GM21619 (cell line): ENCODE measurements around the gene PCLO.
A peak's percentile ranks its signal among the peaks of the same experiment; 100 is the strongest.
"Not testable (repeated sequence)": the region's sequence is repeated elsewhere in the genome, so short reads cannot be mapped to it uniquely, and the experiment has no call there.

Experiments used
- ATAC-seq: cut with Tn5 transposase; IDR thresholded peaks from one replicate; pipeline ENCODE4 v1.9.1; 2021; ENCODE audit not compliant: unreplicated experiment

PCLO gene

DNA sequence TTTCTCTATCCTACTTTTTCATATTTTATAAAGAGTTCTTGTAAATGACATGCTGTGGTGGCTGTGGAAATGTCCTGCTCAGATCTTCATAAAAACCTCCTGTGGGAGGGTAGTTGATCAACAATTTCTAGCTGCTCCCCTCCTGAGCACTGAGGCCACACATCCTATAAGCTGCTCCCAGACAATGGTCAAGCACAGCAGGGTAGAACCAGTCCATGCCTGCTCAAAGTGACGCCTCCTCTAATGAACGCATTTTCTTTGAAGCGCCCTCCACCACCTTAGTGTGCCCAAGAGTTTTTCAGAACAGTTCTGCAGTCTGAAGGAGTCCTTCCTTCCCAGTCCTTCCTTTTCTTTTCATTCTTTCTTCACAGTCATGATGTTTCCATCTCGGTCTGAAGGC is 420.5 kb downstream of the PCLO start:
- no peak for ATAC-seq

- no peak for ATAC-seq
Observed at GRCh38 chr7:82741493-82741892, 421.2 kb downstream of the PCLO start.

DNA sequence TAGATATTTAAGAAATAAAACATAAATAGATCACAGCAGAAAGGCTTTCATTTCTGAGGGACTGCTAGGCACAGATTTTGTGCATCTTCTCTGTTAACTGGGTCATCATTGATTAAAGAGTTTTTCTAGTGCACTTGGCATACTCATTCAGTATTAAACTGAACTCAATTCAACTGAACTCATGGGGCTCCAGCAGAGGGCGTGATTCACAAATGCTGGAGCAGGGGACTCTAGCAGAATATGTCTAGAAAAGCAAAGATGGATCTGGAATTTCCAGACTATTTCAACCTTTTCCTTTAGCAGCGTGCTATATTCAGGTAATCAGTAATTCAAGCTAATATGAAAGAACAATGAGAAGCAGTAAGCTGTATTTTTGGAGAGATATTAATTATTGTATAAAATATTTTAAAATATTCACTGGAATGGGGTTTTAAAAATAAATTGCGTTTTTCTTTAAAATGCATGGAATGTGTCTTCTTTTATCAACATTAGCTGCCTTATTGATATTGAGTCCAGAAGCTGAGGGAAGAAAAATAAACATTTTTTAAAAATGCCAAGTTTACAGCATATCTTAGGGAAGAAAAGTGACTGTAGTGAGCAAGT is 422.3 kb downstream of the PCLO start:
- no peak for ATAC-seq

DNA sequence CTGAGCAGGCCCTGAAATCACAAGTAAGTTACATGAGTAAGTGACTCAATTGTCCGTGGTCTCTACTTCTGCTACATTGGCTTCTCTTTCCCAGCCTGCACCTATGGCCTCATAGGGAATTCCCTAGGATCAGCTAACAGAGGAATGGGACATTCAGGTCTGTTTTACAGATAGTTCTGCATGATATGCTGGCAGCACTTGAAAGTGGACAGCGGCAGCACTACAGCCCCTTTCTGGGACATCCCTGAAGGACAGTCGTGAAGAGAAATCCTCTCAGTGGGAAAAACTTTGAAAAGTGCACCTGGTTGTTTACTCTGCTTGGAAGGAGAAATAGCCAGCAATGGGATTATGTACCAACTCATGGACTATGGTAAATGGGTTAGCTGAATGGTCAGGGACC is 426.1 kb downstream of the PCLO start:
- no peak for ATAC-seq

DNA sequence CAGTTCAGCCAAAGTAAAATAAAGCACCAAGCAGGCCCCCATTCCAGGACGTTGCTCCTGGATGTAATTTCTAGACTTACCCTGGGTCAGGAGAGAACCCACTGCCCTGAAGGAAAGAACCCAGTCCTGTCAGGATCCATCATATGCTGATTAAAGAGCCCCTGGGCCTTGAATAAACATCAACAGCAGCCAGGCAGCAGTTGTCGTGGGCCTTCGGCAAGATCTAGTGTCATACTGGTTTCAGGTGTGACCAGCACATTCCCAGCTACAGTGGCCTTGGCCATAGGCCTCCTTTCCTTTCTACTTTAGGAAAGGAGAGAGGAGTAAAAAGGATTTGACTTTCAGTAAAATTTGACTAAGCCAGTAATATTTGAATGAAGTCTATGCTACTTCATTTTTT is 430.0 kb downstream of the PCLO start:
- ATAC-seq = no peak

DNA sequence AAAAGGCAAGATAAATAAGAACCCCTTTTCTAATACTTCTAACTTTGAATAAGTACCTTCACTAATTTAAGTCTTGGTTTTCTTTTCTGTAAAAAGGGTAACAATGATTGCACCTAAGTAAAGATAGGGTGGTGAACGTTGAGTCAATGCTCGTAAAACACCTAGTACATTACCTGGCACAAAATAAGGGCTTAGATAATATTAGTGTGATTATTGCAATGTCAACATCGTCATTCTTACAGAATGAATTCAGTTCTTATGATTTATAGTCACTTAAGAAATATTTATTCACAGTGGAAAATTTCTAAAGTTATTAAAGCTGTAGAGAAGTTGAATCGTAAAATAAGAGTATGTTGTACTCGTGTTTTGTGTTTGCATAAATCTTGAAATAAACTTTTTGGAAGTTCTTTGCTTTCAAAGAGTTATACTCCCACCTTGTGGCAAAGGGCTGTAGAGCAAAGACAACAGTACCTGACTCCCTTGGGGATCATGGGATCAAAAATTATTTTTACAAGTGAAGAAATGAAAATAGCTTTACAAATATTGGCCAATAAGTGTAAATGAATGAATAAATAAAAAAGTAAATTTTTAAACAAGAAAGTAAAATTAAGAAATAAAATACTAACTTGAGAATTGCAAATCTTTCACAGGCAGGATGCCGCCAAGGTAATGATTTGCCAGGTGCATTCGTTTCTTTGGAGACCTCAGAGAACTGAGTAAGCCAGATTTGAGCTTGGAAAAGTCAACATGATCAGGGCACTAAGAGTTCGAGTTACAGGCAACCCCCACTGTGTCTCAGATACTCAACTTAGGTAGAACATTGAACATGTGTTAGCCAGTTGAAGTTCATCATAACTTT is 433.3 kb downstream of the PCLO start:
- no peak for ATAC-seq

DNA sequence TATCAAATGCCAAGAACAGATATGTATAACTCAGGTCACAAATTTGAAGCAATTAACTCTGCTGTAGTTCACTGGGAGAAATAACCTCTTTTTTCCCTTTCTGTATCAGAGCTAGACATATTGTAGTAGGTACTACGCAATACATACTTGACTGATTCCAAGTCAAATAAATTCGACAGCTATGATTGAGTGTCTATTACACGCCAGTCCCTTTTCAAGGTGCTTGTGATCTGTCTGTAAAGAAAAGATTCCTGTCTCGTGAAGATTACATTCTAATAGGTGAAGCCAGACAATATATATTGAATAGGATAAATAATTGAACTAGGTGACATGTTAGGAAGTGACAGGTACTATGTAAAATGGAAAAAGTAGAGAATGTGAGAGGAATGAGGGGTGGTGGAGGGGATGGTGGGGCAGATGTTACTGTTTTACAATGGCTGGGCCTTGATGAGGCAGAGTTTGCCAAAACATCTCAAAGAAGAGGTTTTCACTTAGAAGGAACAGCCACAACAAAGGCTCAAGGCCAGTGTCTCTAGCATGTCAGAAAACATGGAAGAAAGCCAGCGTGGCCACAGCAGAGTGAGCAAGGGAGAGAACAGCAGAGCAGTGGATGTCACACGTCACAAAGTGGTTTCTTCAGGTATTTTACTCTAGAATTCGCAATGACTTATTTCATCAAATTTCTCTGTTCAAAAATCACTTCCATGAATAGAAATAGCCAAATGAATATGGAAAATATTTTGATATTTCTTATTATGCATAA is 436.5 kb downstream of the PCLO start:
- ATAC-seq = no peak

DNA sequence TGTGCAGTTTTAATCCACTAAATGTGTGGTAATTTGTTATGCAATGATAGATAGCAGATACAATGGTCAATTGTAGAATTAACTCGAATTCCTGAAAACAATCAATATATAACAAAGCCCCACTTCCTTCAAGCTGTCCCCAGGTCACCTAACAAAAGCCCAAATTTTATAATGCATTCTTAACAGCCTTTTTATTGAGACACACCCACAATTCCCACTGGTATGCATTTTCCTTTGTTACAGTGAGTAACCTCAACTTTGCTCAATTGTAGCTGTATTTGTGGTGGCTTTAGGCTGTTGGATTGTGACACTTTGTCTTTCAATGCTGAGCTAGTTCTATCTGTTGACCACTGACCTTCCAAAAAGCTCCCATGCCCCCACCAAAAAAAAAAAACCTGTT is 439.3 kb downstream of the PCLO start:
- no peak for ATAC-seq

DNA sequence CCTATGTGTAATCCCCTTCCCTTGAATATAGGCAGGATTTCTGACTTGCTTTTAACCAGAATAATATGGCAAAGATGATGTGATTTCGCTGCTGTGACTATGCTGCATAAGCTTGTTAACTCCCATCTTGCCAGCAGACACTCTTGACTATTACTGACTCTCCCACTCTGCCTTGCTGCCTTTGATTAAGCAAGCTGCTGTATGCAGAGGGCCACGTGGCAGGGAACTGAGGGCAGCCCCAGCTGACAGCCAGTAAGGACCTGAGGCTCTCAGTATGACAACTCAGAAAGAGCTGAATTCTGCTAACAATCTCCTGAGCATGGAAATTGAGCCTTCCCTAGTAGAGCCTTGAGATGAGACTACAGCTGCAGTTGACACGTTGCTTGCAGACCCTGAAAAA is 439.7 kb downstream of the PCLO start:
- no peak for ATAC-seq

GRCh38 chr7:82715344-82715743 is 447.3 kb downstream of the PCLO start:
- ATAC-seq = peak; percentile 56

DNA sequence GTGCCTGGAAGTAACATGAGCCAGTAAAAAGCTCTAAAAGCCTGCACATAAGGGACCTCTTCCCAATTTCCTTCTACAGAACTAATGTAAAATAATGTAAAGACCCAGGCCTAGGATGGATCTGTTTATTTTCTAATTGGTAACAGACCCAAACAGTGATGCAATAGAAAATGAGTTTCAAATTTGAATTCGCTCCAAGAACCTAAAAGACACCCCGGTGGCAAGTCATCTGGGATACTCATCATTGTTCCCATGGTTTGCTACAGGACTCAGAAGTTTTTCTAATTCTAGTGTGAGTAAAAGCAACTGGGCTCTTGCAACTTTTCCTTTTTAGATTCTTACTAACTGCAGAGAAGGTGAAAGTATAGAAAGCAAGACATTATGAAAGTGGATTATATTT is 447.8 kb downstream of the PCLO start:
- ATAC-seq = peak; percentile 16

- no peak for ATAC-seq
Observed at GRCh38 chr7:82713506-82713905, 449.2 kb downstream of the PCLO start.

DNA sequence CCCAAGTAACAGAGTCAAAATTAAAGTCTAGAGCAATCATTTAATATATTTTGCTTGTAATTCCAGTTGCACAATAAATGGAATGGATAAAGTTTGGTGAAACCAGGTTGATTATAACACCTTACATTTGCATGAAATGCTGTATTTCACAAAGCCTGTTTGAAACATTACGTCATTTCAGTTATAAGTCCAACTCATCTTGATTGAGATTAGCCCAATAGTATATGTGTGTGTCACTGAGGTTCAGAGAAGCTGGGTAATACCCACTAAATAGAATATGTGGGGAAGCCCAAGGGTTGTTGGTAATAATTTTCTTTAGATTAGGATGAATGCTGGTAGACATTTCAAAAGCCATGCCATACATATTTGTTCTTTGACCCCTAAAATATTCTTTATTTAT is 456.3 kb downstream of the PCLO start:
- not testable (repeated sequence) for ATAC-seq

DNA sequence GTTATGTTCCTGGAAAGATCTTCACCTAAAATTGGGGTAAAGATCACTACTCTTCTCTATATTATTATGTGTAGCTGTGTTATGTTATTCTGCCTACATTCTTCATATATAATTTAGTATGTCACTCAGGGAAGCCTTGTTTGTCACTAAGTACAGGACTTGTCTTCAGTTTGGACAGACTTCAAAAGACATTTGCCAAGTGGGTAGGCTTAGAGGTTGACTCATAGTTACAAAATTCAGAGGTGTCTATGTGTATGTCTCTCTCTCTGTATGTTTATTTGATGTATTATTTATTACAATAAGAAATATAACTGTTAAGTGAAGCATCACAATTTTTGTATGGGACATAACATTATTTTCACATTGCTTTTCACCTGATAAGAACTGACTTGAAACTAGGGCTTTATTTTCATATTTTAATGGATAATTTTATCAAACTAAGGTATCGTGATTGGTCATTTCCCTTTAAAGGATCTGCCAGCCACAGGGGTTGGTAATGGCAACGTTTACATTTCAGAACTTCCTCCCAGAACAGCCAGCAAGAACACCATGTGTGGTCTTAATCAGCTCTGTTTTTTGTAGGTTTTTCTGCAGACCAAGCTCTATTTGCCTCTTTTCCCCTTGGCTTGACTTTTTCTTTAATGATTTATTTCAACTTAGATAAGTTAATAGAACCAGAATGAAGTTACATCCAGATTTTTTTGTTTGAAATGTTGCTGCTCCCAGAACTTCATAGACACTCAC is 457.0 kb downstream of the PCLO start:
- no peak for ATAC-seq

DNA sequence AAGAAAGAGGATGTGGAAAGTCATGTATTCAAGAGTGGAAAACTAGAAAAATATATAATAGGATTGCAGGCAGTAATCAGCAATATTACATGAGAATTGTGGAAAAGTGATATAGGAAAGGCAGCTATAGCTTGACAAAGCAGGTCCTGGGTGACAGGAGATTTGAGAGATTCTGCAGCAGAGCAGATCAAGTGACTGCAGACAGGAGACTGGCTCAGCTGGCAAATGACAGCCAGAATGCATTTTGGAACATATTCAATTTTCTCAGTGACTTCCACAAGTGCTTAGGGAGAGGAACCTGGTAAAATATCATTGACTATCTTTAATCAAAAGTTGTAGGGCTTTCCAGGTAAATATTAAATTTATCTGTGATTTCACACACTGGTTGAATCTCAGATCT is 458.6 kb downstream of the PCLO start:
- no peak for ATAC-seq
